H1 (cell line): ENCODE results near the gene MIPOL1. TPM values are rescaled to one million over a fixed set of nuclear protein-coding genes. Genes with fewer than 3 reads are reported as not detected.

Source experiments
- CTCF ChIA-PET: fragments of 300-600 bp; sonication (Branson Sonifier 250); formaldehyde crosslinking; loops from one replicate; lab custom pipeline; 2021; ENCODE audit not compliant: partially characterized antibody; lab: Charles Lee
- POLR2A ChIA-PET: fragments of 300-600 bp; sonication (Branson Sonifier 250); formaldehyde crosslinking; loops from one replicate; lab custom pipeline; 2021; ENCODE audit warnings: inconsistent platforms; ENCODE audit not compliant: partially characterized antibody; lab: Charles Lee
- DNase-seq, 2 experiments: peaks; one replicate each; pipeline versions ENCODE4 v3.0.0 to v3.0.0-alpha.2; 2010 to 2022; ENCODE audit warnings: low spot score in 2 of 2, low read depth in 1 of 2, mixed read lengths in 1 of 2
- FAIRE-seq: peaks from 2 replicates; lab custom pipeline; 2011; peaks lifted over from hg19 to GRCh38; lab: Jason Lieb, UNC
- H2AFZ ChIP-seq: 2 replicates; pipeline ENCODE4 v1.8.1; 2012; ENCODE audit warnings: low read length, inconsistent platforms
- H2AK5ac ChIP-seq: 2 replicates; pipeline ENCODE4 v1.6.1; 2013; ENCODE audit warnings: low read depth, low read length
- H2BK120ac ChIP-seq: replicated peaks from 2 replicates; pipeline ENCODE3; 2013; ENCODE audit warnings: low read depth, low read length, inconsistent platforms
- H2BK12ac ChIP-seq: 2 replicates; pipeline ENCODE4 v1.6.1; 2013; ENCODE audit warnings: low read depth, low read length
- H2BK15ac ChIP-seq: 2 replicates; pipeline ENCODE4 v1.6.1; 2013; ENCODE audit warnings: low read length
- H2BK20ac ChIP-seq: 2 replicates; pipeline ENCODE4 v1.6.1; 2013; ENCODE audit warnings: low read length
- H2BK5ac ChIP-seq: 2 replicates; pipeline ENCODE4 v1.6.1; 2013; ENCODE audit warnings: low read depth, low read length
- H3K14ac ChIP-seq: 2 replicates; pipeline ENCODE4 v1.6.1; 2013; ENCODE audit warnings: inconsistent platforms; ENCODE audit not compliant: insufficient read length
- H3K18ac ChIP-seq: 2 replicates; pipeline ENCODE4 v1.6.1; 2013; ENCODE audit warnings: low read length; ENCODE audit errors: extremely low read depth
- H3K23ac ChIP-seq: 2 replicates; pipeline ENCODE4 v1.6.1; 2013; ENCODE audit warnings: inconsistent platforms; ENCODE audit not compliant: insufficient read length
- H3K23me2 ChIP-seq: 2 replicates; pipeline ENCODE4 v1.6.1; 2013; ENCODE audit warnings: low read depth, low read length
- H3K27ac ChIP-seq: 2 replicates; pipeline ENCODE4 v1.6.1; 2011; ENCODE audit warnings: low read depth, low read length, inconsistent platforms
- H3K27me3 ChIP-seq, 4 experiments: replicated peaks in 1 of 4; 1 replicate in 1 of 4; 2 replicates in 3 of 4; pipeline versions ENCODE4 v1.6.1 to v1.8.1; 2011 to 2013; ENCODE audit warnings: low read length in 3 of 4, mild to moderate bottlenecking in 3 of 4, inconsistent platforms in 2 of 4, mixed read lengths in 2 of 4, moderate library complexity in 1 of 4; ENCODE audit not compliant: control insufficient read depth in 3 of 4, insufficient read depth in 3 of 4; ENCODE audit errors: extremely low read depth in 1 of 4
- H3K36me3 ChIP-seq, 4 experiments: 2 replicates each; pipeline versions ENCODE4 v1.6.1 to v1.8.1; 2011 to 2013; ENCODE audit warnings: mild to moderate bottlenecking in 4 of 4, low read length in 3 of 4, moderate library complexity in 2 of 4, control low read depth in 1 of 4, inconsistent platforms in 1 of 4; ENCODE audit not compliant: insufficient read depth in 4 of 4, control insufficient read depth in 2 of 4
- H3K4ac ChIP-seq: replicated peaks from 2 replicates; pipeline ENCODE3; 2013; ENCODE audit warnings: low read length, low read depth, mixed read lengths, inconsistent platforms; ENCODE audit not compliant: insufficient read length
- H3K4me1 ChIP-seq, 4 experiments: replicated peaks in 1 of 4; 1 replicate in 1 of 4; 2 replicates in 3 of 4; pipeline versions ENCODE4 v1.6.1 to v1.8.1; 2011 to 2013; ENCODE audit warnings: low read length in 3 of 4, inconsistent platforms in 2 of 4, mixed read lengths in 1 of 4; ENCODE audit not compliant: insufficient read depth in 4 of 4, control insufficient read depth in 3 of 4
- H3K4me2 ChIP-seq, 2 experiments: 2 replicates each; pipeline versions ENCODE4 v1.6.1 to v1.8.1; 2011 to 2013; ENCODE audit warnings: low read depth in 2 of 2, low read length in 2 of 2, control low read depth in 1 of 2, inconsistent platforms in 1 of 2, mild to moderate bottlenecking in 1 of 2; ENCODE audit not compliant: insufficient read depth in 1 of 2
- H3K4me3 ChIP-seq, 4 experiments: fragments of 200-600, 300-600 bp in 1 of 4; sonication (generic), shearing (Covaris generic), sonication (Bioruptor Twin) in 1 of 4; 2 replicates each; pipeline versions ENCODE4 v1.5.1 to v1.8.1; 2011 to 2016; ENCODE audit warnings: low read length in 4 of 4, low read depth in 3 of 4, control low read depth in 2 of 4, inconsistent platforms in 2 of 4, mild to moderate bottlenecking in 2 of 4, mixed read lengths in 1 of 4, moderate library complexity in 1 of 4; ENCODE audit not compliant: insufficient read depth in 2 of 4; ENCODE audit errors: extremely low read depth in 1 of 4
- H3K56ac ChIP-seq: replicated peaks from 2 replicates; pipeline ENCODE3; 2013; ENCODE audit warnings: low read depth, mild to moderate bottlenecking, mixed read lengths, low read length, inconsistent platforms; ENCODE audit not compliant: insufficient read length
- H3K79me1 ChIP-seq: 2 replicates; pipeline ENCODE4 v1.6.1; 2013; ENCODE audit warnings: low read depth, low read length, control low read depth
- H3K79me2 ChIP-seq, 2 experiments: 2 replicates each; pipeline versions ENCODE4 v1.6.1 to v1.8.1; 2012 to 2013; ENCODE audit warnings: low read length in 2 of 2, mild to moderate bottlenecking in 2 of 2, inconsistent platforms in 1 of 2; ENCODE audit not compliant: insufficient read depth in 2 of 2, control insufficient read depth in 1 of 2
- H3K9ac ChIP-seq, 4 experiments: replicated peaks in 1 of 4; 1 replicate in 1 of 4; 2 replicates in 3 of 4; pipeline versions ENCODE4 v1.6.1 to v1.8.1; 2011 to 2013; ENCODE audit warnings: low read depth in 3 of 4, low read length in 3 of 4, control low read depth in 2 of 4, mild to moderate bottlenecking in 2 of 4, moderate library complexity in 2 of 4, inconsistent platforms in 1 of 4; ENCODE audit errors: extremely low read depth in 1 of 4
- H3K9me3 ChIP-seq, 2 experiments: 2 replicates each; pipeline versions ENCODE4 v1.6.1 to v1.8.1; 2012 to 2013; ENCODE audit warnings: mild to moderate bottlenecking in 2 of 2, moderate library complexity in 2 of 2, control low read depth in 1 of 2, inconsistent platforms in 1 of 2, low read depth in 1 of 2, low read length in 1 of 2, mixed read lengths in 1 of 2; ENCODE audit not compliant: insufficient read depth in 2 of 2
- H4K20me1 ChIP-seq, 2 experiments: replicated peaks in 1 of 2; 2 replicates each; pipeline versions ENCODE3 to v1.8.1; 2011 to 2013; ENCODE audit warnings: inconsistent platforms in 2 of 2, low read length in 2 of 2, mild to moderate bottlenecking in 1 of 2; ENCODE audit not compliant: insufficient read depth in 2 of 2, control insufficient read depth in 1 of 2
- H4K5ac ChIP-seq: 2 replicates; pipeline ENCODE4 v1.6.1; 2013; ENCODE audit warnings: low read length, low read depth, mixed read lengths, inconsistent platforms; ENCODE audit not compliant: insufficient read length
- H4K8ac ChIP-seq: 2 replicates; pipeline ENCODE4 v1.8.0; 2013; ENCODE audit warnings: mild to moderate bottlenecking, moderate library complexity, low read length, inconsistent platforms; ENCODE audit not compliant: insufficient read depth; ENCODE audit errors: extremely low read depth
- H4K91ac ChIP-seq: replicated peaks from 2 replicates; pipeline ENCODE3; 2013; ENCODE audit warnings: low read length, mixed read lengths, inconsistent platforms; ENCODE audit not compliant: insufficient read length
- EGR1 ChIP-seq: IDR thresholded peaks from 2 replicates; pipeline ENCODE4 v1.6.1; 2011; ENCODE audit warnings: low read depth, low read length, borderline replicate concordance
- EP300 ChIP-seq, 2 experiments: IDR thresholded peaks; 1 replicate in 1 of 2; 2 replicates in 1 of 2; pipeline ENCODE4 v1.6.1; 2011 to 2012; ENCODE audit warnings: low read depth in 2 of 2, low read length in 2 of 2, mild to moderate bottlenecking in 2 of 2, borderline replicate concordance in 1 of 2, inconsistent platforms in 1 of 2, moderate library complexity in 1 of 2
- HDAC2 ChIP-seq, 2 experiments: fragments of 300-600 bp in 1 of 2; sonication (generic) in 1 of 2; IDR thresholded peaks; 2 replicates each; pipeline ENCODE4 v1.6.1; 2011 to 2012; ENCODE audit warnings: low read depth in 2 of 2, low read length in 2 of 2, mild to moderate bottlenecking in 2 of 2, moderate library complexity in 2 of 2, borderline replicate concordance in 1 of 2, inconsistent platforms in 1 of 2
- NANOG ChIP-seq: IDR thresholded peaks from 2 replicates; pipeline ENCODE4 v1.6.1; 2011; ENCODE audit warnings: low read length, low read depth, mild to moderate bottlenecking, inconsistent platforms; ENCODE audit not compliant: insufficient read depth, poor library complexity, severe bottlenecking
- POLR2A ChIP-seq, 2 experiments: IDR thresholded peaks; 1 replicate in 1 of 2; 2 replicates in 1 of 2; pipeline ENCODE4 v1.6.1; 2011; ENCODE audit warnings: low read depth in 2 of 2, low read length in 2 of 2, mild to moderate bottlenecking in 2 of 2; ENCODE audit errors: control extremely low read depth in 1 of 2
- RAD21 ChIP-seq, 2 experiments: IDR thresholded peaks in 1 of 2; conservative IDR thresholded peaks in 1 of 2; 2 replicates each; pipeline ENCODE4 v1.6.1; 2011; ENCODE audit warnings: low read depth in 2 of 2, low read length in 2 of 2, improper control_type of control experiment in 1 of 2, inconsistent platforms in 1 of 2, mild to moderate bottlenecking in 1 of 2, moderate library complexity in 1 of 2
- RBBP5 ChIP-seq: IDR thresholded peaks from 2 replicates; pipeline ENCODE4 v1.7.1; 2012; ENCODE audit warnings: low read depth, mild to moderate bottlenecking, inconsistent platforms, low read length, moderate library complexity, borderline replicate concordance
- SP1 ChIP-seq: IDR thresholded peaks from 2 replicates; pipeline ENCODE4 v1.6.1; 2011; ENCODE audit warnings: low read depth, low read length
- ZNF274 ChIP-seq: IDR thresholded peaks from 2 replicates; pipeline ENCODE4 v1.7.0; 2012; ENCODE audit warnings: low read length, borderline replicate concordance; ENCODE audit errors: extremely low read depth
- WGBS, 2 experiments: shearing (Covaris generic) in 1 of 2; methylation state at CpG; one replicate each; pipeline versions ENCODE4 v1.1.6 to v1.1.7; 2013 to 2015; ENCODE audit warnings: low lambda C conversion rate in 2 of 2, mixed read lengths in 2 of 2, inconsistent platforms in 1 of 2, low coverage in 1 of 2, missing lambda C conversion rate in 1 of 2; ENCODE audit not compliant: insufficient replicate concordance in 2 of 2, insufficient coverage in 1 of 2, insufficient read length in 1 of 2; ENCODE audit errors: extremely low coverage in 1 of 2, missing lambda C conversion rate in 1 of 2; 5-methylcytosine and 5-hydroxymethylcytosine counted together
- polyA plus RNA-seq, 7 experiments: library from polyadenylated mRNA; depleted of rRNA in 3 of 7; stranded (reverse) in 5 of 7; unstranded in 2 of 7; fragments of >200 nt in 5 of 7; fragments of 200-250 nt in 2 of 7; gene quantifications; 1 replicate in 5 of 7; 2 replicates in 1 of 7; 4 replicates in 1 of 7; pipeline versions ENCODE4 v1.2.1 to v1.2.3, GENCODE V29; 2011 to 2013; ENCODE audit warnings: missing spikeins in 2 of 7, mixed read lengths in 2 of 7
- total RNA-seq: library from RNA; stranded (reverse); fragmentation: NEBNext Ultra II Directional; extraction: Animal tissue kit (Norgen Biotek cat#: 25700); gene quantifications from 2 replicates; pipeline ENCODE4 v1.2.1, GENCODE V29; 2021
- TF ChIP-seq, protein P1 (sequence below): IDR thresholded peaks from 2 replicates; pipeline ENCODE4 v1.6.1; 2012; ENCODE audit warnings: inconsistent platforms
- TF ChIP-seq, protein P2 (sequence below), 3 experiments: IDR thresholded peaks; 1 replicate in 2 of 3; 2 replicates in 1 of 3; pipeline versions ENCODE4 v1.5.1 to v1.6.1; 2011; ENCODE audit warnings: low read length in 3 of 3, mild to moderate bottlenecking in 3 of 3, inconsistent platforms in 2 of 3, low read depth in 1 of 3, moderate library complexity in 1 of 3; ENCODE audit not compliant: insufficient read depth in 1 of 3; ENCODE audit errors: control extremely low read depth in 1 of 3

MIPOL1 gene
- total and polyA plus RNA-seq, 2 of the 8 experiments (the other 6 are each of a cell fraction or from before 2014, with no cell fraction given), result 2.8 to 23.9 TPM

DNA sequence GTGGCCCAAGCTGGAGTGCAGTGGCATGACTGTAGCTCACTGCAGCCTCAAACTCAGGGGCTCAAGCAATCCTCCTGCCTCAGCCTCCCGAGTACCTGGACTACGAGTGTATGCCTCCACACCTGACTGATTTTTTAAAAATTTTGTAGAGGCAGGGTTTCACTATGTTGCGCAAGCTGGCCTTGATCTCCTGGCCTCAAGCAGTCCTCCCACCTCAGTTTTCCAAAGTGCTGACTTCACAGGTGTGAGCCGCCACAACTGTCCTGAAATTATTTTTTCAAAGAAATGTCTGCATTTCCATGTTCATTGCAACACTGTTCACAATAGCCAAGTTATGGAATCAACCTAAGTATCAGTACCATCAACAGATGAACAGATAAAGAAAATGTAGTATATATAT is 285.9 kb downstream of the MIPOL1 start:
- Histone ChIP-seq H3K56ac (no peak overlapping the region), H3K23ac (no peak overlapping the region), H3K18ac (no peak overlapping the region), H3K4me2 (no peak overlapping the region), H3K36me3 (no peaks in the 10 kb centered on the region), H3K9me3 (no peaks in the 10 kb centered on the region), H2BK120ac (no peak overlapping the region), H2AK5ac (no peak overlapping the region), H2BK20ac (no peak overlapping the region), H3K14ac (no peak overlapping the region), H3K79me2 (no peaks in the 10 kb centered on the region), H3K9ac (no peak overlapping the region), H4K91ac (no peak overlapping the region), H3K23me2 (no peaks in the 10 kb centered on the region), H4K8ac (no peak overlapping the region; the same call in 1 of the 2 replicates), H3K79me1 (no peaks in the 10 kb centered on the region), H3K27ac (no peak overlapping the region), H3K27me3 (no peaks in the 10 kb centered on the region), H3K4ac (no peak overlapping the region), H3K4me1 (no peaks in the 10 kb centered on the region), H4K5ac (no peak overlapping the region), H2AFZ (no peak overlapping the region), H4K20me1 (no peaks in the 10 kb centered on the region), H2BK12ac (no peak overlapping the region), H3K4me3 (no peak overlapping the region), H2BK15ac (no peak overlapping the region), H2BK5ac (no peak overlapping the region)
- 95% methylated on average over 4 of the region's 4 CpGs; no CpG with 5 or more reads in 1 of the 2 experiments for WGBS, 2 experiments
- CTCF ChIA-PET, result no interaction called here
- POLR2A ChIA-PET, result no interaction called here
- DNase-seq, result no peak
- FAIRE-seq, result no peak
- no peak for TF ChIP-seq ZNF274
- TF ChIP-seq EP300 (IDR thresholded peaks at IDR 0.05; ENCODE audit: borderline replicate concordance in 1 of 2, low read depth in 2 of 2, low read length in 2 of 2), result no peak
- TF ChIP-seq EGR1, result no peak
- TF ChIP-seq RAD21 (IDR thresholded peaks at IDR 0.05 in 1 of 2, conservative IDR thresholded peaks at IDR 0.05 in 1 of 2; ENCODE audit: low read depth in 2 of 2, low read length in 2 of 2), result no peak
- TF ChIP-seq RBBP5, result no peak
- TF ChIP-seq SP1, result no peak
- TF ChIP-seq HDAC2 (IDR thresholded peaks at IDR 0.05; ENCODE audit: borderline replicate concordance in 1 of 2, low read depth in 2 of 2, low read length in 2 of 2), result no peak
- TF ChIP-seq POLR2A (IDR thresholded peaks at IDR 0.05; ENCODE audit: control extremely low read depth in 1 of 2, low read depth in 2 of 2, low read length in 2 of 2), result no peak
- no peak for TF ChIP-seq NANOG
- TF ChIP-seq, protein P1, sequence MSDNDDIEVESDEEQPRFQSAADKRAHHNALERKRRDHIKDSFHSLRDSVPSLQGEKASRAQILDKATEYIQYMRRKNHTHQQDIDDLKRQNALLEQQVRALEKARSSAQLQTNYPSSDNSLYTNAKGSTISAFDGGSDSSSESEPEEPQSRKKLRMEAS, result no peak
- TF ChIP-seq, protein P2, sequence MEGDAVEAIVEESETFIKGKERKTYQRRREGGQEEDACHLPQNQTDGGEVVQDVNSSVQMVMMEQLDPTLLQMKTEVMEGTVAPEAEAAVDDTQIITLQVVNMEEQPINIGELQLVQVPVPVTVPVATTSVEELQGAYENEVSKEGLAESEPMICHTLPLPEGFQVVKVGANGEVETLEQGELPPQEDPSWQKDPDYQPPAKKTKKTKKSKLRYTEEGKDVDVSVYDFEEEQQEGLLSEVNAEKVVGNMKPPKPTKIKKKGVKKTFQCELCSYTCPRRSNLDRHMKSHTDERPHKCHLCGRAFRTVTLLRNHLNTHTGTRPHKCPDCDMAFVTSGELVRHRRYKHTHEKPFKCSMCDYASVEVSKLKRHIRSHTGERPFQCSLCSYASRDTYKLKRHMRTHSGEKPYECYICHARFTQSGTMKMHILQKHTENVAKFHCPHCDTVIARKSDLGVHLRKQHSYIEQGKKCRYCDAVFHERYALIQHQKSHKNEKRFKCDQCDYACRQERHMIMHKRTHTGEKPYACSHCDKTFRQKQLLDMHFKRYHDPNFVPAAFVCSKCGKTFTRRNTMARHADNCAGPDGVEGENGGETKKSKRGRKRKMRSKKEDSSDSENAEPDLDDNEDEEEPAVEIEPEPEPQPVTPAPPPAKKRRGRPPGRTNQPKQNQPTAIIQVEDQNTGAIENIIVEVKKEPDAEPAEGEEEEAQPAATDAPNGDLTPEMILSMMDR (IDR thresholded peaks at IDR 0.05; ENCODE audit: control extremely low read depth in 1 of 3, insufficient read depth in 1 of 3, low read depth in 1 of 3, low read length in 3 of 3), result no peak
